Superior temporal gyrus (tissue), 1 donor: Measurements from ENCODE around the gene VAV1.
"Not testable (repeated sequence)": the region's sequence is repeated elsewhere in the genome, so short reads cannot be mapped to it uniquely, and the experiment has no call there.

ENCODE experiments used
- DNase-seq: peaks from one replicate; pipeline ENCODE4 v3.0.0-alpha.2; 2016; ENCODE audit errors: extremely low spot score

VAV1 gene

GRCh38 chr19:6754653-6755463, 17.6 kb upstream of the VAV1 start:
- no peak for DNase-seq

GRCh38 chr19:6760606-6761005, 11.9 kb upstream of the VAV1 start:
- DNase-seq, result no peak

- DNase-seq, result no peak
Measured at GRCh38 chr19:6761053-6761676, 11.3 kb upstream of the VAV1 start.

DNA sequence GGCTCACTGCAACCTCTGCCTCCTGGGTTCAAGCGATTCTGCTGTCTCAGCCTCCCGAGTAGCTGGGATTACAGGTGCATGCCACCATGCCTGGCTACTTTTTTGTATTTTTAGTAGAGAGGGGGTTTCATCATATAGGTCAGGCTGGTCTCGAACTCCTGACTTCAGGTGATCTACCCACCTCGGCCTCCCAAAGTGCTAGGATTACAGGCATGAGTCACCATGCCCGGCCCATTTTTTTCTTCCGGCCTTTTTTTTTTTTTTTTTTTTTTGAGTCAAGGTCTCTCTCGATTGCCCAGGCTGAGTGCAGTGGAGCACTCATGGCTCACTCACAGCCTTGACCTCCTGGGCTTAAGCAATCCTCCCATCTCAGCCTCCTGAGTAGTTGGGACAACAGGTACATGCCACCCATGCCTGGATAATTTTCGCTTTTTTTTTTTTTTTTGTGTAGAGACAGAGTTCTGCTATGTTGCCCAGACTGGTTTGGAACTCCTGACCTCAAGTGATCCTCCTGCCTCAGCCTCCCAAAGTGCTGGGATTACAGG, 10.2 kb upstream of the VAV1 start:
- DNase-seq, result not testable (repeated sequence)

DNA sequence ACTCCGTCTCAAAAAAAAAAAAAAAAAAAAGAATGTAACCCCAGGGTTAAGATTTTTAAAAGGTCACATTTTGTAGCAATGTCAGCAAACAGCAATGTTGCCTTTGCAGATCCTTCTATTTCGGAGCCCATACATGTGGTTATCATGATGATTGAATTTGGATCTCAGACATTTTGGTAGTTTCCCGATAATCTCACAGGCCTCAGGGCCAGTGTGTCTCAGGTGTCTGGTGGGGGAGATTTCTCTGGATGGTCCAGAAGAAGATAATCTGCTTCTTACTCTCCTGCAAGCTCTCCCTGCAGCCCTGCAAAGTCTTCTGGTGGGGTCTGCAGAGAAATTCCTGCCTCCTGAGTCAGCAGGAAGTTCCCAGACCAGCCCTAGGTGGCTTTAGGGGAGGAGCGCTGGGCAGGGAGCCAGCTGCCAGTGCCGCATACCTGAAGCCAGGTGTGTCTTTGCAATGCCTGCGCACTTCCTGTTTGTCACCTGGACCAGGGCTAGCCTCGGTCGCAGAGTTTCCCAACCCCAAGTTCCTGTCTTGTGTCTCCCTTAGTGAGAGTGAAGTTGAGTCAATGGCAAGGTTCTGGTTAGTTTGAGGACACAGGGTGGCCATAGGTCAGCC, 6.7 kb upstream of the VAV1 start:
- no peak for DNase-seq

GRCh38 chr19:6766357-6767080, 6.0 kb upstream of the VAV1 start:
- DNase-seq, result no peak

DNA sequence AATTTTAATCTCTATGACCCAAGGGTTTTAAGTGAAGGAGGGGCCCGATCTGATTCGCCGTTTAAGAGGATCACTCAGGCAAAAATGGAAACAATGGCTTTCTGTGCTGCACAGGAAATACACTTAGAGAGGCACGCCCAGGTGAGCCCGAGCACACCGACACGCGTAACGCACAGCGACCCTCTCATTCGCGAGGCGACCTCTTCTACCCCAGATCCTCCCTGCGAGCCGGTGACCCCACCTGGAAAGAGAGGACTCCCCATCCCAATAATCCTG, 5.5 kb upstream of the VAV1 start:
- DNase-seq, result no peak

- no peak for DNase-seq
Measured at GRCh38 chr19:6767357-6768235, 4.9 kb upstream of the VAV1 start, which contains the start of gene SH2D3A. Gene SH2D3A (minus strand): TSS chr19:6767435. CDS start chr19:6763748, 3,687 bp downstream.

DNA sequence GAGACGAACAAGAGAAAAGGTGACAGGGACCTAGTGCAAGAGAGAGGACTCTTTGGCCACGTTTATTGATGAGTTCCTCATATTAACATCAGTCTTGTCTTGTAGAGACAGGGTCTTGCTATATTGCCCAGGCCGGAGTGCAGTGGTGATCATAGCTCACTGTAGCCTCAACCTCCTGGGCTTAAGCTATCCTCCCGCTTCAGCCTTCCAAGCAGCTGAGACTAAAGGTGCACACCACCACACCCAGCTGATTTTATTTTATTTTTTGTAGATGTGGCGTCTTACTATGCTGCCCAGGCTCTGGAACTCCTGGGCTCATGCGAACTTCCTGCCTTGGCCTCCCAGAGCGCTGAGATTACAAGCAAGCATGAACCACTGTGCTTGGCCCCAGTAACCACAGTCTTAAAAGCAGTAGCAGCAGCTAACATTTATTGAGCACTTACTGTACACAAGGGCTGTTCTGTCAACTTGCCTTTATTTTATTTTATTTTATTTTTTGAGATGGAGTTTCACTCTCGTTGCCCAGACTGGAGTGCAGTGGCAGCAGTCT, 4.2 kb upstream of the VAV1 start:
- DNase-seq, result no peak

- DNase-seq, result no peak
Measured at GRCh38 chr19:6769006-6769619, 3.4 kb upstream of the VAV1 start.

DNA sequence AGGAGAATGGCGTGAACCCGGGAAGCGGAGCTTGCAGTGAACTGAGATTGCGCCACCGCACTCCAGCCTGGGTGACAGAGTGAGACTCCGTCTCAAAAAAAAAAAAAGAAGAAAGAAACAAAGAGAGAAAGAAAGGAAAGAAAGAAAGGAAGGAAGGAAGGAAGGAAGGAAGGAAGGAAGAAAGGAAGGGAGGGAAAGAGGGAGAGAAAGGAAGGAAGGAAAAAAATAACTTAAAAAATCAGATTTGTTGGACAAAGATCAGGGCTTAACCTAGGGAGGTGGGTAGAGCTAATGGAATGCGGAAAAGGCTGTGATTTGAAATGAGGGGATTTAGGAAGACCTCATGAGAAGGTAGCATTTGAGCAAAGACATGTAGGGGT, 870 bp upstream of the VAV1 start:
- DNase-seq, result not testable (repeated sequence)

GRCh38 chr19:6772866-6773322, 386 bp downstream of the VAV1 start:
- no peak for DNase-seq

DNA sequence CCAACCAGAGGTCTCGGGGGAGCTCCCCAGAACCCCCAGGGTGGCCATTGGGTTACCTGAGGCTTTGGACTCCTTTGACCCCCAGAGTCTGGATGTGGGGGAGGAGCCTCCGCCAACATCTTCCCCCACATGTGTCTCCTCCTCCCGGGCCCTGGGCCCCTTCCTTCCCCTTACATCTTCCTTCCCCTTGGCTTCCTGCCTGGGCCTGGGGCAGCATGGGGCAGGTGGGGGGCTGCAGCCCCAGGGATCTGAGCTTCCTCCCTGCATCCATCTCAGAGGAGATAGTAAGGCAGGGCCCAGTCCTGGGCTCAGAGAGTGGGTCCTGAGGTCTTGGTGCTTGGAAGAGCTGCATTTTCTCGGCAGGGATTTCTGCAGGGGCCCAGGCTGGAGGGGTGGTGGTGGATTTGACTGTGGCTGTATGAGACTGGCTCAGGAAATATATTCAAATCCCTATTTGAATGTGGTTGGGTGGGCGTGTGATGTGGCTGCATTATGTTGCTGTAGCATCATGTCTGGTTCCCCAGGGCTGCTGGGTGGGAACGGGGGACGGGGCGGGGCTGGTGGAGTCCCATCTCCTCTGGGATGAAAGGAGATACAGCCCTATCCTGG, 919 bp downstream of the VAV1 start:
- peak; percentile 10 for DNase-seq

DNA sequence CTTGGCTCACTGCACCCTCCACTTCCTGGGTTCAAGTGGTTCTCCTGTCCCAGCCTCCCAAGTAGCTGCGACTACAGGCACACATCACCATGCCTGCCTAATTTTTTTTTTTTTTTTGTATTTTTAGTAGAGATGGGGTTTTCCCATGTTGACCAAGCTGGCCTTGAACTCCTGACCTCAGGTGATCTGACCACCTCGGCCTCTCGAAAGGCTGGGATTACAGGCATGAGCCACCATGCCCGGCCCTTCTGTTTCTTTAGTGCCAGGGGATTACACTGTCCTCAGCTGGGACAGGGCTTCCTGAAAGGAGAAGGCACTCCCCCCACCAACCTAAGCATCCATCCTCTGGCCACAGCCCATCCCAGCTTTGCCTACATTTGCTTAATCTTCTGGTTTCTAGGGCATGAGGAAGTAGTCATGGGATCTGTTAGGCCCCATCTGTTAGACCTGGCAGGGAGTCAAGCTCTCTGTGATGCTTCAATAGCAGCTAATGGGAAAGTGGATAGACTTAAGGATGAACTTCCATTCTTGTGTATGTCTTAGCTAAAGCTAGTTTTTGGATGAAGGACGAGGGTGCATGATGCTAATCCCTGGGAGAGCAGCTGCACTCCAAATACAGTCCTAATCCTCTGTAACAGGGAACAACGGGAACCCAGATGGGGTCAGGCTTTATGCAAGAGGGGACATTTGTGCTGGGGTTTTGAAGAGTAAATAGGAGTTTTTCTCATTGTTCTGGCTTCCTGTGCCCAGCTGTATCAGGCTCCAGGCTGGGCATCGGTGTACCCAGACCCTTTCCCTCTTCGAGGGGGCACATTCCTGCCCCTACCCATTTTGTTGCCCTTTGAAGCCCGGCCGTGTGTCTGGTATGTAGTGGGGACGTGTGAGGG, 2.6 kb downstream of the VAV1 start:
- DNase-seq, result no peak

GRCh38 chr19:6776045-6776444, 3.5 kb downstream of the VAV1 start:
- DNase-seq, result not testable (repeated sequence)

DNA sequence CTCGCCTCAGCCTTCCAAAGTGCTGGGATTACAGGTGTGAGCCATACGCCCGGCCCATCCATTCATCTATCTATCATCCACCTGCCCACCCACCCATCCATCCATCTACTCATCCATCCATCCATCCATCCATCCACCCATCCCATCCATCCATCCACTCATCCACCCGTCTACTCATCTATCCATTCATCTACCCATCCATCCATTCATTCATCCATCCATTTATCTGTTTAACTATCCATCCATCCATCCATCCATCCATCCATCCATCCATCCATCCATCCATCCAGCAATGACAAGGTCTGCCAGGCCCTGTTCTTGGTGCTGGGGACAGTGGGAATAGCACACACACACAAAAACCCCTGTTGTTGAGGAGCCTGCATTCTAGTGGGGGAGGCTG, 4.5 kb downstream of the VAV1 start:
- no peak for DNase-seq

DNA sequence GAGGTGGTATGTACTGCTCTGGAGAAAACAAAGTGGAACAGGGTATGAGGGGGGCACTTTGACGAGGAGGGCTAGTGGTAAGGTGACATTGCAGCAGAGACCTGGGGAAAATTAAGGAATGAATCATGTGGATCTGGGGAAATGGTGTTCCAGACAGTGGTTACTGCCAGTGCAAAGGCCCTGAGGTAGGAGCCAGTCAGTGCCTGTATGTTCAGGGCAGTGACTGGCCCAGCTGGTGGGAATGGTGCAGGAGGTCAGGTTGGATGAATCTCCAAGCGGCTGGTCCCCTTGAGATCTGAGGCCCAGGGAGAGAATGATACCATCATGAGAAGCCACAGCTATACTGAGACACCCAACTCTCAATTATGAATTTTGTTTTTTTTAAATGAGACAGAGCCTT, 4.9 kb downstream of the VAV1 start:
- no peak for DNase-seq

GRCh38 chr19:6778386-6778785, 5.9 kb downstream of the VAV1 start:
- DNase-seq, result no peak

DNA sequence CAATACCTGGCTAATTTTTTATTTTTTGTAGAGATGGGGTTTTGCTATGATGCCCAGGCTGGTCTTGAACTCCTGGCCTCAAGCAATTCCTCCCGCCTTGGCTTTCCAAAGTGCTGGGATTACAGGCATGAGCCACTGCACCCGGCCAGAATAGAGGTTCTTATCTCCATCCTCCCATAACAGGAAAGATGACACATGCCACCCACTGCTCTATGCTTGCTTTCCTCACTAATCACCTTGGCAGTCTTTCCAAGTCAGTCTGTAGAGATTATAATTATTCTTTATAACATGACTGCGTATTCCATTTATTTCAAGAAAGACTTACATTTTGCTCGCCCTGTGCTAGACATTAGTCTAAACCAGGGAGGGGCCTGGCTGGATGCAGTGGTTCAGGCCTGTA, 6.7 kb downstream of the VAV1 start:
- DNase-seq, result no peak
